Natural killer cell (primary cell): ENCODE measurements around the gene PIP5K1A. TPM values are rescaled to one million over a fixed set of nuclear protein-coding genes. Genes with fewer than 3 reads are reported as not detected.

Experiments
- ATAC-seq, 3 donors: fragments of 150-1000 bp in 2 of 3; fragments of 200-7000 bp in 1 of 3; cut with Tn5 transposase; 1 replicate in 1 of 3; 2 replicates in 2 of 3; pipeline ENCODE4 v1.10.0; 2021; ENCODE audit warnings: mild to moderate bottlenecking in 2 of 3, moderate library complexity in 2 of 3
- DNase-seq, 2 donors: peaks; one replicate each; pipeline versions ENCODE4 v3.0.0 to v3.0.0-alpha.2; 2013 to 2021; ENCODE audit warnings: mixed read lengths in 1 of 2
- H3K27ac ChIP-seq: one replicate; pipeline ENCODE4 v1.5.1; 2013; ENCODE audit warnings: mild to moderate bottlenecking, low read length
- H3K27me3 ChIP-seq: one replicate; pipeline ENCODE4 v1.6.1; 2013; ENCODE audit warnings: low read length; ENCODE audit not compliant: control insufficient read depth, insufficient read depth
- H3K36me3 ChIP-seq: one replicate; pipeline ENCODE4 v1.6.1; 2013; ENCODE audit warnings: low read length; ENCODE audit not compliant: control insufficient read depth, insufficient read depth
- H3K4me1 ChIP-seq: one replicate; pipeline ENCODE4 v1.6.1; 2013; ENCODE audit warnings: low read length; ENCODE audit not compliant: control insufficient read depth, insufficient read depth
- H3K4me3 ChIP-seq: one replicate; pipeline ENCODE4 v1.5.1; 2013; ENCODE audit warnings: low read length
- H3K9me3 ChIP-seq: one replicate; pipeline ENCODE4 v1.6.1; 2013; ENCODE audit warnings: low read length; ENCODE audit not compliant: control insufficient read depth, insufficient read depth
- H3K27ac Mint-ChIP-seq, 2 donors: one replicate each; pipeline ENCODE4 v1.8.0; 2022; ENCODE audit warnings: mild to moderate bottlenecking in 2 of 2, mixed read lengths in 2 of 2, moderate library complexity in 1 of 2
- H3K27me3 Mint-ChIP-seq, 2 donors: one replicate each; pipeline ENCODE4 v1.8.0; 2022; ENCODE audit warnings: low read depth in 2 of 2, mixed read lengths in 2 of 2
- H3K36me3 Mint-ChIP-seq: one replicate; pipeline ENCODE4 v1.8.0; 2022; ENCODE audit warnings: mixed read lengths
- H3K4me1 Mint-ChIP-seq, 2 donors: one replicate each; pipeline ENCODE4 v1.8.0; 2022; ENCODE audit warnings: mixed read lengths in 2 of 2
- H3K4me3 Mint-ChIP-seq: one replicate; pipeline ENCODE4 v1.8.0; 2022; ENCODE audit warnings: mild to moderate bottlenecking, moderate library complexity, mixed read lengths
- H3K9me3 Mint-ChIP-seq, 2 donors: one replicate each; pipeline ENCODE4 v1.8.0; 2022; ENCODE audit warnings: mixed read lengths in 2 of 2
- CTCF ChIP-seq: fragments of 200-600 bp; IDR thresholded peaks from one replicate; pipeline ENCODE4 v1.8.0; 2022; ENCODE audit warnings: antibody characterized with exemption
- WGBS: methylation state at CpG from one replicate; pipeline ENCODE4 v1.1.7; 2013; ENCODE audit warnings: missing lambda C conversion rate; ENCODE audit not compliant: insufficient coverage; 5-methylcytosine and 5-hydroxymethylcytosine counted together
- intact Hi-C: fragments of 100-400 bp; cut with micrococcal nuclease; formaldehyde crosslinking; loops from one replicate; pipeline ENCODE4 v1.14.2; 2022
- total RNA-seq, 4 donors: library from RNA; stranded (reverse); fragments of 120-200 nt in 1 of 4; gene quantifications; one replicate each; pipeline versions ENCODE4 v1.2.3 to v1.2.4, GENCODE V29; 2013 to 2022

Gene PIP5K1A, protein sequence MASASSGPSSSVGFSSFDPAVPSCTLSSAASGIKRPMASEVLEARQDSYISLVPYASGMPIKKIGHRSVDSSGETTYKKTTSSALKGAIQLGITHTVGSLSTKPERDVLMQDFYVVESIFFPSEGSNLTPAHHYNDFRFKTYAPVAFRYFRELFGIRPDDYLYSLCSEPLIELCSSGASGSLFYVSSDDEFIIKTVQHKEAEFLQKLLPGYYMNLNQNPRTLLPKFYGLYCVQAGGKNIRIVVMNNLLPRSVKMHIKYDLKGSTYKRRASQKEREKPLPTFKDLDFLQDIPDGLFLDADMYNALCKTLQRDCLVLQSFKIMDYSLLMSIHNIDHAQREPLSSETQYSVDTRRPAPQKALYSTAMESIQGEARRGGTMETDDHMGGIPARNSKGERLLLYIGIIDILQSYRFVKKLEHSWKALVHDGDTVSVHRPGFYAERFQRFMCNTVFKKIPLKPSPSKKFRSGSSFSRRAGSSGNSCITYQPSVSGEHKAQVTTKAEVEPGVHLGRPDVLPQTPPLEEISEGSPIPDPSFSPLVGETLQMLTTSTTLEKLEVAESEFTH
- 10 to 100 TPM; 42.0 to 65.2 (median 44.6) TPM for total RNA-seq
- total RNA-seq (2013), result 48.5 TPM

- intact Hi-C loops, result loop anchor here (1.0 kb wide), 2 partner anchors 8 to 53 kb away; partner anchors contain the start of gene VPS72
- Mint-ChIP-seq H3K27ac (peak within 1 kb of the TSS; percentile 98 to 99), H3K36me3 (no peaks in the 10 kb centered on the region), H3K4me1 (peaks cover 28 to 29% of the 10 kb centered on the region in 2 donors), H3K9me3 (no peaks in the 10 kb centered on the region), H3K27me3 (peaks cover 7% of the 10 kb centered on the region in 2 donors), H3K4me3 (peak within 1 kb of the TSS; percentile 100)
- no peak for TF ChIP-seq CTCF
- ATAC-seq (peak; percentile 95 to 99 (median 97)), DNase-seq (peak; percentile 98 to 99)
- Histone ChIP-seq H3K4me1 (peaks cover 26% of the 10 kb centered on the region), H3K4me3 (peak within 1 kb of the TSS; percentile 69), H3K27ac (peak within 1 kb of the TSS; percentile 72), H3K9me3 (no peaks in the 10 kb centered on the region), H3K27me3 (no peaks in the 10 kb centered on the region), H3K36me3 (peaks cover 2% of the 10 kb centered on the region)
- under 1% methylated on average over 60 of the region's 60 CpGs for WGBS
Measured at GRCh38 chr1:151198254-151199127, at the start of gene PIP5K1A. PIP5K1A (plus strand) TSS chr1:151198552; CDS start chr1:151198997, 445 bp downstream.

DNA sequence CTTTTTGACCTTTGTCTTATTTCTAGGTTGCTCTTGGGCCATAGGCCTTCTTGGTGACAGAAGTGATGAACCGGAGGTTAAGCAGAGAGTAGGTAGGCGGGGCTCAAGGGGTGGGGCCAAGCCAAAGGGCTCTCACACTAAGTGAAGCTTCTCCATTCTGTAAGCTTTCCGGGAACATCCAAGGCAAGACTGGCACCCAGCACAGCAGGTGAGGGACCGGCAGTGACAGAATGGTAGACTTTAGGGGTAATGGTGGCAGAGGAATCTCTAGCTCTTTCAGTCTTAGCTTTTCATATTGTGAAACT, 41.9 kb upstream of the PIP5K1A start, which contains the start of gene TNFAIP8L2:
TSS of gene TNFAIP8L2 (plus strand) at position 135 of the 305 bp plus-strand sequence. CDS start 2,049 bp downstream, outside the sequence.
- DNase-seq (peak; percentile 58 to 80), ATAC-seq (peak; percentile 83 to 91 (median 89))
- Mint-ChIP-seq H3K27ac (peak within 1 kb of the TSS; percentile 89 to 96), H3K4me3 (peak within 1 kb of the TSS; percentile 96), H3K36me3 (no peaks in the 10 kb centered on the region), H3K4me1 (peaks cover 39 to 47% of the 10 kb centered on the region in 2 donors), H3K27me3 (no peaks in the 10 kb centered on the region), H3K9me3 (no peaks in the 10 kb centered on the region)
- TF ChIP-seq CTCF, result no peak
- peaks cover 15% of the 10 kb centered on the region for H3K36me3 ChIP-seq
- peaks cover 46% of the 10 kb centered on the region for H3K4me1 ChIP-seq
- peak within 1 kb of the TSS; percentile 76 for H3K4me3 ChIP-seq
- no peaks in the 10 kb centered on the region for H3K9me3 ChIP-seq
- intact Hi-C loops, result loop anchor here (1.0 to 5.0 kb wide), 4 partner anchors 57 to 594 kb away; no protein-coding TSS in a partner anchor
- H3K27ac ChIP-seq, result peak within 1 kb of the TSS; percentile 68
- H3K27me3 ChIP-seq, result no peaks in the 10 kb centered on the region
- 0% methylated on average over 4 of the region's 4 CpGs for WGBS

DNA sequence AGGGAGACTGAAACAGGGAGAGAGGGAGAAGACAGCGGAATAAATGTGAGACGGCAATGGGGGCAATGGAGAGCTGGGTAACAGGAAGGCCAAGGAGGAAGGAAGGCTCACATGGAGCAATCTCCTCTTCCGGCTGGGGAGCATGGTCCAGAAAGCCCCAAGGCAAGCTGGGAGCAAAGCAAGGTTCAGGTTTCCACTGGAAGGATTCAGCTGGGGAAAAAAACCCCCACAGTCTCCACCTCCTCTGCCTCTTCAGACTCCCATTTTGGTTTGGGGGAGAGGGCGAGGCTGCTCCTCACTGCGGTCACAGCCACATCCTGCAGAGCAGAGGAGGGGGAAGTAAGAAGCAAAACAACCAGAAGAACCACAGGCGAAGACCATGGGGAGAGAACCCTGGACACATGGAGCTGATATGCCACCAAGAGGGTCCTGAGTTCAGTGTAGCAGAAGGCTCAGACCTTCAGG, 41.3 kb upstream of the PIP5K1A start:
- H3K9me3 ChIP-seq, result no peaks in the 10 kb centered on the region
- no peaks in the 10 kb centered on the region for H3K9me3 Mint-ChIP-seq
- no peaks in the 10 kb centered on the region for H3K27me3 Mint-ChIP-seq
- TF ChIP-seq CTCF, result no peak
- peaks cover 39 to 53% of the 10 kb centered on the region in 2 donors for H3K4me1 Mint-ChIP-seq
- H3K27ac ChIP-seq, result peak overlapping the region; percentile 68
- no peaks in the 10 kb centered on the region for H3K27me3 ChIP-seq
- peak overlapping the region; percentile 96 for H3K4me3 Mint-ChIP-seq
- DNase-seq, result peak in 1 of 2 donors; percentile 78
- H3K36me3 Mint-ChIP-seq, result no peaks in the 10 kb centered on the region
- H3K4me3 ChIP-seq, result peak overlapping the region; percentile 76
- ATAC-seq, result peak; percentile 14 to 50 (median 18)
- peak overlapping the region; percentile 89 to 96 for H3K27ac Mint-ChIP-seq
- intact Hi-C loops, result loop anchor here (5.0 kb wide), 2 partner anchors 180 to 595 kb away; no protein-coding TSS in a partner anchor
- H3K4me1 ChIP-seq, result peaks cover 49% of the 10 kb centered on the region
- WGBS, result 0% methylated on average over 6 of the region's 6 CpGs
- H3K36me3 ChIP-seq, result peaks cover 15% of the 10 kb centered on the region
